ELR (cell line): ENCODE data around the gene MCOLN1.
"Not testable (repeated sequence)": the region's sequence is repeated elsewhere in the genome, so short reads cannot be mapped to it uniquely, and the experiment has no call there.

Source experiments
- DNase-seq: peaks from one replicate; pipeline ENCODE4 v3.0.0-alpha.2; 2015; ENCODE audit warnings: low read depth

The MCOLN1 gene

GRCh38 chr19:7526059-7526929 lies 3.9 kb downstream of the MCOLN1 start:
- DNase-seq: no peak

- no peak for DNase-seq
Measured at GRCh38 chr19:7527516-7528191, 5.2 kb downstream of the MCOLN1 start.

- DNase-seq: no peak
Measured at GRCh38 chr19:7528192-7528519, 5.7 kb downstream of the MCOLN1 start.

- no peak for DNase-seq
Measured at GRCh38 chr19:7528522-7529245, 6.3 kb downstream of the MCOLN1 start.

- no peak for DNase-seq
Measured at GRCh38 chr19:7529246-7529600, 6.8 kb downstream of the MCOLN1 start.

- no peak for DNase-seq
Measured at GRCh38 chr19:7529610-7530490, 7.4 kb downstream of the MCOLN1 start.

- DNase-seq: peak; percentile 53
Measured at GRCh38 chr19:7533281-7533885, 11.0 kb downstream of the MCOLN1 start.

GRCh38 chr19:7533925-7534480 lies 11.6 kb downstream of the MCOLN1 start:
- DNase-seq: peak; percentile 91

- DNase-seq: peak; percentile 86
Measured at GRCh38 chr19:7534531-7535046, 12.2 kb downstream of the MCOLN1 start.

GRCh38 chr19:7535047-7535997 lies 12.9 kb downstream of the MCOLN1 start, which contains the start of gene PNPLA6:
PNPLA6 (plus strand) TSS chr19:7535717; CDS start chr19:7535789, 72 bp downstream.
- peak; percentile 95 for DNase-seq

- DNase-seq: no peak
Measured at GRCh38 chr19:7535998-7536695, 13.7 kb downstream of the MCOLN1 start.

- DNase-seq: not testable (repeated sequence)
Measured at GRCh38 chr19:7538990-7539389, 16.6 kb downstream of the MCOLN1 start.

GRCh38 chr19:7539827-7540425 lies 17.5 kb downstream of the MCOLN1 start:
- no peak for DNase-seq

- peak; percentile 65 for DNase-seq
Measured at GRCh38 chr19:7540761-7541474, 18.5 kb downstream of the MCOLN1 start.

GRCh38 chr19:7541475-7541824 lies 19.0 kb downstream of the MCOLN1 start:
- no peak for DNase-seq

- DNase-seq: no peak
Measured at GRCh38 chr19:7541828-7542443, 19.5 kb downstream of the MCOLN1 start.

GRCh38 chr19:7542556-7543348 lies 20.3 kb downstream of the MCOLN1 start:
- DNase-seq: no peak
